ENCODE results near the gene SCN2B. TPM values are rescaled to one million over a fixed set of nuclear protein-coding genes. Genes with fewer than 3 reads are reported as not detected.

The SCN2B gene
- total RNA-seq, 1 experiment from 2014 or later = not detected

- Histone ChIP-seq H3K27me3 (no peaks in the 10 kb centered on the region), H3K4me1 (peaks cover 11% of the 10 kb centered on the region), H3K4me3 (no peak overlapping the region), H3K36me3 (no peaks in the 10 kb centered on the region), H3K9me3 (replicated peaks) (no peaks in the 10 kb centered on the region), H3K27ac (no peak overlapping the region)
- DNase-seq = no peak
Observed at GRCh38 chr11:118213201-118213600, 36.8 kb upstream of the SCN2B start.

DNA sequence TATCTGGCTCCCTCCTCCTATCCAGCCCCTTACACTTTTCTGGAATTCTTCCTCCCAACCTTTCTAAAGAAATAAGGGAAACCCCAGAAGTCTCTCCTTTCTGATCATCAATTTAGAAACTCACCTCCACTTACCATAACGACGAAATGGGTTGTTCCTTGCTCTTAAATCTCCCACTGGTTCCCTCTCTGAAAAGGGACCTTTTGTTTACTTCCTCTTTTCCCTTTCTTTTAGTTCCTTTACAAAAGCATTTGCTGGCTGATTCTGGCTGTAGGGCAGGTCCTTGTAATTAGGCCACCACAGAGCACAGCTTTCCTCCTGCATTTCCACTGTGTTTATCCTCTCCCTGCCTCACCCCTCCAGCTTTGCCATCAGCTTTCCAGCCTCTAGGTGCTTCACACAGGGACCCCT, 36.3 kb upstream of the SCN2B start:
- Histone ChIP-seq H3K27ac (no peak overlapping the region), H3K27me3 (no peaks in the 10 kb centered on the region), H3K4me1 (peaks cover 11% of the 10 kb centered on the region), H3K9me3 (replicated peaks) (no peaks in the 10 kb centered on the region), H3K4me3 (no peak overlapping the region), H3K36me3 (no peaks in the 10 kb centered on the region)
- DNase-seq = no peak

DNA sequence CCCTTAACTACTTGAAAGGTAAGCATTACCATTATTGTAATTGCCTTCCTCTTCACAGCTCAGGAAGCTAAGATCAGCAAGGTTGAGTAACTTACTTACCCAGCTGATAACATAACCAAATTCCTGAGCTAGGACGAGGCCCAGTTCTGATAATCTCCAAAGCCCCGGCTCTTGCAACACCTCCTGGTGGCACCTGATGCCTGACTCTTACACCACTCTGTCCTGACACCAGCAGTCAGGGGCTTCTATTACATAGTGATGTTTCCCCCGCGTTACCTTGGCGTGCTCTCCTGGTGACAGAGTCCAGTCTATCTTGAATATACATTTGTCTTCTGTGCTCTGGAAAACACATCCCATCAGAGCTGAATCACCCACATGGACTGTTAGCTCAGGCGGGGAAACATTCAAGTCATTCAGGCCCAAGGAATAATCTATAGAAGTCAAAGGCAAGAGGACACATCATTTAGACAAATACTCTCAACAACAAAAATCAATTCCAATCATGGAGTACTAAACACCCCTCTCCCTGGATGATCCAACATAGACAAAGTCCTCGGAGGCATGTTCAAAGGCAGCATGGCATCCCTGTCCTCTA, 35.8 kb upstream of the SCN2B start:
- Histone ChIP-seq H3K4me3 (no peak overlapping the region), H3K27me3 (no peaks in the 10 kb centered on the region), H3K4me1 (peaks cover 11% of the 10 kb centered on the region), H3K27ac (no peak overlapping the region), H3K36me3 (no peaks in the 10 kb centered on the region), H3K9me3 (replicated peaks) (no peaks in the 10 kb centered on the region)
- no peak for DNase-seq

GRCh38 chr11:118211006-118211405, 34.6 kb upstream of the SCN2B start:
- DNase-seq = no peak

GRCh38 chr11:118210323-118210722, 33.9 kb upstream of the SCN2B start:
- DNase-seq = no peak
- no peaks in the 10 kb centered on the region for H3K27me3 ChIP-seq
- no peaks in the 10 kb centered on the region for H3K36me3 ChIP-seq
- H3K27ac ChIP-seq = no peak overlapping the region
- no peak overlapping the region for H3K4me3 ChIP-seq
- peaks cover 11% of the 10 kb centered on the region for H3K4me1 ChIP-seq
- H3K9me3 ChIP-seq (replicated peaks) = no peaks in the 10 kb centered on the region

More at GRCh38 chr11:118211006-118211405, 34.6 kb upstream of the SCN2B start:
- Histone ChIP-seq H3K36me3 (no peaks in the 10 kb centered on the region), H3K27ac (no peak overlapping the region), H3K9me3 (replicated peaks) (no peaks in the 10 kb centered on the region), H3K4me1 (peaks cover 11% of the 10 kb centered on the region), H3K4me3 (no peak overlapping the region), H3K27me3 (no peaks in the 10 kb centered on the region)

- H3K27me3 ChIP-seq = no peaks in the 10 kb centered on the region
Observed at GRCh38 chr11:118209033-118209432, 32.6 kb upstream of the SCN2B start.

DNA sequence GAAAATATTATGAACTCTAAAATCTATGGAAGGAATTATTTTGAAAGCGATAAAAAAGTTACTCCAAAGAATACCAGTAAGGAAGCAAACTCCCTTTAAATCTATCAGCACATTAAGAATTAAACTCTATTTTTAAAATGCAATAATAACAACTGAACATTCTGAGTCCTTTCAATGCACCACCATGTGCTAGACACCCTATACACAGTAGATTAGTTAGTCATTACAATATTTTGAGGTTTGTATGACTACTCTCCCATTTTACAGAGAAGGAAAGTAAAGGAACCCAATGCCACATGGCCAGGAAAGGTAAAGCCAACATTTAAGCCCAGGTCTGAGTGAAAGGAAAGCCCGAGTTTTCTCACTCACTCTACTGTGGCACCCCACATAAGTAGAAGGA, 30.6 kb upstream of the SCN2B start:
- H3K36me3 ChIP-seq = no peaks in the 10 kb centered on the region

More at GRCh38 chr11:118209033-118209432, 32.6 kb upstream of the SCN2B start:
- no peak for DNase-seq
- no peaks in the 10 kb centered on the region for H3K9me3 ChIP-seq (replicated peaks)
- no peak overlapping the region for H3K4me3 ChIP-seq
- peaks cover 3% of the 10 kb centered on the region for H3K4me1 ChIP-seq
- H3K27ac ChIP-seq = no peak overlapping the region
- H3K36me3 ChIP-seq = no peaks in the 10 kb centered on the region

DNA sequence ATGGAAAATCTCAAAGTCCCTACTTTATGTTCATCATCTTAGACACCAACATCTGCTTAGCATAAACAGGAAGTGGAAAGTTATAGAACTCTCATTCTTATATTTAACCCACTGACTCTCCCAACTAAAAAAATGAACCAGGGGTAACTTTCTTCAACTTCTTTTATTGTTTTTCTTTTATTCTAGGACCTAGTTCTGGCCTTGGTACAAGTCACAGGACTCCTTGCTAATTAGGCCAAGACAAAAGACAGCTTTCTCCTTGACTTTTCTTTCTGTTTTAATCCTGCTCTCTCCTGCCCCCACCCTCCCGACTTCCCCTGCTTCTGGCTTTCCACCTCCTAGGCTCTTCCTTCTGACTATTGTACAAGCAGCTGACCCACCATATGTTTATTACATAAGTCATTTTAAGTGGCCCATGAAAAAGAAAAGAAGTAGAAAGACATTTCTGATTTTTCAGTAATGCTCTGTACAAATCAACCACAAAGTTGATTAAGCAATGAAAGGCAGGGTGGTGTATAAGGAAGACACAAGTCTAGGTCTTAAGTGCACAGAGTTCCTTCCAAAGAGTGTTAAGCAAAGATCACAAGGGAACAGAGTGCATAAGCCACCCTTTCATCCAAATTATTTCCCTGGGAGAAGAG, 30.1 kb upstream of the SCN2B start:
- Histone ChIP-seq H3K4me1 (no peaks in the 10 kb centered on the region), H3K27ac (no peak overlapping the region), H3K27me3 (no peaks in the 10 kb centered on the region), H3K36me3 (no peaks in the 10 kb centered on the region), H3K4me3 (no peak overlapping the region), H3K9me3 (replicated peaks) (no peaks in the 10 kb centered on the region)
- no peak for DNase-seq

More for the DNA sequence above, 30.6 kb upstream of the SCN2B start:
- Histone ChIP-seq H3K27me3 (no peaks in the 10 kb centered on the region), H3K4me3 (no peak overlapping the region), H3K9me3 (replicated peaks) (no peaks in the 10 kb centered on the region), H3K4me1 (no peaks in the 10 kb centered on the region), H3K27ac (no peak overlapping the region)
- DNase-seq = no peak

- Histone ChIP-seq H3K9me3 (replicated peaks) (no peaks in the 10 kb centered on the region), H3K27ac (no peak overlapping the region), H3K27me3 (no peaks in the 10 kb centered on the region), H3K4me3 (no peak overlapping the region), H3K36me3 (no peaks in the 10 kb centered on the region), H3K4me1 (no peaks in the 10 kb centered on the region)
- no peak for DNase-seq
Observed at GRCh38 chr11:118205606-118206378, 29.4 kb upstream of the SCN2B start.

GRCh38 chr11:118202599-118203422, 26.4 kb upstream of the SCN2B start:
- Histone ChIP-seq H3K27me3 (no peaks in the 10 kb centered on the region), H3K9me3 (replicated peaks) (no peaks in the 10 kb centered on the region), H3K4me3 (no peak overlapping the region), H3K4me1 (no peaks in the 10 kb centered on the region), H3K27ac (no peak overlapping the region), H3K36me3 (no peaks in the 10 kb centered on the region)
- DNase-seq = no peak

DNA sequence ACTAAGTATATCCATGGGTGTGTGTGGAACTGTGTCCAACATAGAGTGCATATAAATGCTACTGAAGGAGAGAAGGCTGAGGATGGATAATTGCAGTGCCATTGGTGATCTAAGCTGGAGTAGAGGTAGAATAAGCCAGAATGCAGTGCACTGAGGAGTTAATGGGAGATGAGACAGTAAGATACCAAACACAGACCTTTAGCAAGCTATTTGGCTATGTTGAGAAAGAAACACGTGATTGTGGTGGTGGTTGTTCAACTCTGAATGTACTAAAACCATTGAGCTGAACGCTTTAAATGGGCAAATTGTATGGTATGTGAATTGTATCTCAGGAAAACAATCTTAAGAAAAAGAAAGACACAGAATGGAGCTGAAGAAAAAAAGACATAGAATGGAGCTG, 25.5 kb upstream of the SCN2B start:
- Histone ChIP-seq H3K27me3 (no peaks in the 10 kb centered on the region), H3K4me1 (no peaks in the 10 kb centered on the region), H3K4me3 (no peak overlapping the region), H3K36me3 (no peaks in the 10 kb centered on the region), H3K27ac (no peak overlapping the region), H3K9me3 (replicated peaks) (no peaks in the 10 kb centered on the region)
- no peak for DNase-seq

DNA sequence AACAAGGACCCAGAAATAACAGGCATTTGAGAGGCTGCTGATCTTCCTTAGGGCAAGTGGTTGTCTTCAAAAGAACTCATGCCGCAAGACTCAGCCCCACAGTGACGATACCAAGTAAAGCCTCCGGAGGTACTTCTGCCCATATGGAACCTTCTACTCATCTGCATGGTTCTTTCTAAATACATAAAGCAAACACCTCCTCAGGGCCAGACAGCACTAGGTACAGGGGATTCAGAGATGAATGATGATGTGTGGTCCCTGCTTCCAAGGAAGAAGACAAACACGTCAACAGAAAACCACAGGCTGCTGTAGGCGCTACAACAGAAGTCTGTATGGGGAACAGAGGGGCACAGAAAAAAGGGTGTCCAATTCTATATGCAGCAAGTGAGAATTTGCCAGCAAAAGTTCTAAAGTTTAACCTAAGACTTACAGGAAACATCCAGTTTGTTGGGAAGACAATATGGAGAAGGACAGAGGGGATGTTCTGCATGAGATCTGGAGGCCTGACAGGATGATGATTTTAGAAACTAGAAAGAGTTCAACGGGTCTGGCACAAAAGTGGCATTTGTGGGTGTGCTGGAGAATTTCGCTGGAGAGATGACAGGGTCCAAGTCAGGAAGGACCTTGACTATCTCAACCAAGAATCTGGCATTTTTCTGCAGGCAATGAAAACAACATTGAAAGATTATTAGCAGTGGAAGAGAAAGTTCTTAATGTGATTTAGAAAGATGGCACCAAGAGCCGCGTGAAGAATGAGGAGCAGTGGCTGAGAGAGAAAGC, 24.7 kb upstream of the SCN2B start:
- Histone ChIP-seq H3K4me1 (no peaks in the 10 kb centered on the region), H3K27me3 (no peaks in the 10 kb centered on the region), H3K36me3 (no peaks in the 10 kb centered on the region), H3K9me3 (replicated peaks) (no peaks in the 10 kb centered on the region), H3K27ac (no peak overlapping the region), H3K4me3 (no peak overlapping the region)
- DNase-seq = no peak

- H3K9me3 ChIP-seq (replicated peaks) = no peaks in the 10 kb centered on the region
- no peaks in the 10 kb centered on the region for H3K36me3 ChIP-seq
- no peak overlapping the region for H3K27ac ChIP-seq
- H3K4me3 ChIP-seq = no peak overlapping the region
- no peaks in the 10 kb centered on the region for H3K4me1 ChIP-seq
- H3K27me3 ChIP-seq = no peaks in the 10 kb centered on the region
- no peak for DNase-seq
Observed at GRCh38 chr11:118200497-118200896, 24.1 kb upstream of the SCN2B start.

DNA sequence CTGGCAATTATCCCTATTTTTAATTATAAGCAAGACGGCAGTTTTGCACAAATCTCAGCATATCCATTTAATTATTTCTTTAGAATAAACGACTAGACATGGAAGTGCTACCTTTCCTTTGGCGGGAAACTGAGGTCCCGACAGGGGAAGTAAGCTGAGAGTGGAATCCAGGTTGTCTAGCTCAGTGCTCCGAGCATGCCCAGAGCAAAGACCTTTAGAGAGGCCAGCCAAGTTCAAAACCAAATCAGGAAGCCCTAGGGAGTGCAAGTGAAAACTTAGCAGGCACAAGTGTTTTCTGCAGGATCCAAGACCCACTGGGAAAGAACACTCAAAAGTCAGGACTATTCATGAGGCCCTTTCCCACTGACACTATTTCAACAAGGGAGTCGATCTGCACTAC, 22.7 kb upstream of the SCN2B start:
- no peak for DNase-seq
- no peak overlapping the region for H3K4me3 ChIP-seq
- no peaks in the 10 kb centered on the region for H3K9me3 ChIP-seq (replicated peaks)
- no peaks in the 10 kb centered on the region for H3K36me3 ChIP-seq
- no peak overlapping the region for H3K27ac ChIP-seq
- no peaks in the 10 kb centered on the region for H3K27me3 ChIP-seq
- no peaks in the 10 kb centered on the region for H3K4me1 ChIP-seq
